LNCaP clone FGC (cell line): Measurements from ENCODE around the gene GRK4.
"Not testable (repeated sequence)": the region's sequence is repeated elsewhere in the genome, so short reads cannot be mapped to it uniquely, and the experiment has no call there.

Source experiments
- DNase-seq: peaks from one replicate; pipeline ENCODE4 v3.0.0-alpha.2; 2011; ENCODE audit warnings: low read depth
- H3K4me3 ChIP-seq: 2 replicates; pipeline ENCODE4 v1.5.1; 2011; ENCODE audit warnings: mild to moderate bottlenecking, low read depth, low read length, control low read depth
- TF ChIP-seq, protein P1 (sequence below): IDR thresholded peaks from 2 replicates; pipeline ENCODE4 v1.5.1; 2012; ENCODE audit warnings: mild to moderate bottlenecking; ENCODE audit not compliant: control insufficient read depth, insufficient read depth; ENCODE audit errors: extremely low read depth

The GRK4 gene

DNA sequence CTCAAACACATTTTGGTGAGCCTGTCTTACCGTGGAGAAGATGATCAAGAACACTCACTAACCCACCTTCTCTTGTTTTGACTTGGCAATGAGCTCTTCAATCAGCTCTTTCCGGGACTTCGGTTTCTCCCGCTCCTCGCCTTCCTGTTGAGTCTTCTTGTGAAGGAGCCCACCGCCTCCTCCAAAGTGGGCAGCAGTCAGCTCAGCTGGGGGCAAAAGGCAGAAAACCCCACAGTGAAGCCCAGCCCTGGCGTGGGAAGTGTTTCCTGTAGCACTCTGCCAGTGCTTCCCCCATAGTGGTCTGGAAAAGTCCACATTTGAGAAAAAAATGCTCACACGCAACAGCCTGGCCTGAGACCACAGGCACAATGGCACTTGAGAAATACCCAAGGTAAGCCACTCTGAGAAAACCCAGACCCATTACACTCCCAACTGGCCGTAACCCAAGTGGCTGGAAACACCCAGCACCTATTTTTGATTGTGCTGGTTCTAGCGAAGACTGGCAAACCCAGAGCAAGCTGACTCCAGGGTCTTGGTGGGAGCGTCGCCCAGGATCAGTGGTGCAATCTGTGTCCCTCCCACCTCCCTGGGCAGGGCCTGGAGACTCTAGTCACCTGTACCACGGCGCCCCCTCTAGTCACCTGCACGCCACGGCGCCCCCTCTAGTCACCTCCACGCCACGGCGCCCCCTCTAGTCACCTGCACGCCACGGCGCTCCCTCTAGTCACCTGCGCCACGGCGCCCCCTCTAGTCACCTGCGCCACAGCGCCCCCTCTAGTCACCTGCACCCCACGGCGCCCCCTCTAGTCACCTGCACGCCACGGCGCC, 8.8 kb upstream of the GRK4 start:
- H3K4me3 ChIP-seq, result no peak overlapping the region
- TF ChIP-seq, protein P1, sequence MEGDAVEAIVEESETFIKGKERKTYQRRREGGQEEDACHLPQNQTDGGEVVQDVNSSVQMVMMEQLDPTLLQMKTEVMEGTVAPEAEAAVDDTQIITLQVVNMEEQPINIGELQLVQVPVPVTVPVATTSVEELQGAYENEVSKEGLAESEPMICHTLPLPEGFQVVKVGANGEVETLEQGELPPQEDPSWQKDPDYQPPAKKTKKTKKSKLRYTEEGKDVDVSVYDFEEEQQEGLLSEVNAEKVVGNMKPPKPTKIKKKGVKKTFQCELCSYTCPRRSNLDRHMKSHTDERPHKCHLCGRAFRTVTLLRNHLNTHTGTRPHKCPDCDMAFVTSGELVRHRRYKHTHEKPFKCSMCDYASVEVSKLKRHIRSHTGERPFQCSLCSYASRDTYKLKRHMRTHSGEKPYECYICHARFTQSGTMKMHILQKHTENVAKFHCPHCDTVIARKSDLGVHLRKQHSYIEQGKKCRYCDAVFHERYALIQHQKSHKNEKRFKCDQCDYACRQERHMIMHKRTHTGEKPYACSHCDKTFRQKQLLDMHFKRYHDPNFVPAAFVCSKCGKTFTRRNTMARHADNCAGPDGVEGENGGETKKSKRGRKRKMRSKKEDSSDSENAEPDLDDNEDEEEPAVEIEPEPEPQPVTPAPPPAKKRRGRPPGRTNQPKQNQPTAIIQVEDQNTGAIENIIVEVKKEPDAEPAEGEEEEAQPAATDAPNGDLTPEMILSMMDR, result no peak; the same call in 1 of the 2 replicates
- no peak for DNase-seq

DNA sequence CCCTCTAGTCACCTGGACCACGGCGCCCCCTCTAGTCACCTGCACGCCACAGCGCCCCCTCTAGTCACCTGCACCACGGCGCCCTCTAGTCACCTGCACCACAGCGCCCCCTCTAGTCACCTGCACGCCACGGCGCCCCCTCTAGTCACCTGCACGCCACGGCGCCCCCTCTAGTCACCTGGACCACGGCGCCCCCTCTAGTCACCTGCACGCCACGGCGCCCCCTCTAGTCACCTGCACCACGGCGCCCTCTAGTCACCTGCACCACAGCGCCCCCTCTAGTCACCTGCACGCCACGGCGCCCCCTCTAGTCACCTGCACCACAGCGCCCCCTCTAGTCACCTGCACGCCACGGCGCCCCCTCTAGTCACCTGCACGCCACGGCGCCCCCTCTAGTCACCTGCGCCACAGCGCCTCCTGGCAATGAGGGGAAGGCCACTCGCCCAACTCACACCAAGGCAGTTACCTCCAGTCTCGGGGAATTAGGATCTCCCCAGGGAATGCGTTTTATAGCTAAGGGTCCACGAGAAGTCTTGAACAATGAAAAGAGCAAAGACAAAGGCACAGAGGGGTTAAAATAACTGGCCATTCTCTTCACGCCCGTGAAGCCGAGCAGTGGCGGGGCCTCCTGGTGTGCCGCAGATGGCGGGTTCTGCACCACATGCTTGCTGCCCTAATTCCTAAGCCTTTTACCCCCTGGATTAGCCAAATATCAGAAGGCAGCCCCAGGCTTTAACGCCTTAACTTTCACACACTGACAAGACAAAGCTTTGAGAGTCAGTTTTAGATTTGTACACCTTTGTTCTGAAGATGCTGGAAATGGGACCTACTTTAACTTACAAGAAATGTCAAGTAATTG, 8.0 kb upstream of the GRK4 start:
- not testable (repeated sequence) for H3K4me3 ChIP-seq, DNase-seq

DNA sequence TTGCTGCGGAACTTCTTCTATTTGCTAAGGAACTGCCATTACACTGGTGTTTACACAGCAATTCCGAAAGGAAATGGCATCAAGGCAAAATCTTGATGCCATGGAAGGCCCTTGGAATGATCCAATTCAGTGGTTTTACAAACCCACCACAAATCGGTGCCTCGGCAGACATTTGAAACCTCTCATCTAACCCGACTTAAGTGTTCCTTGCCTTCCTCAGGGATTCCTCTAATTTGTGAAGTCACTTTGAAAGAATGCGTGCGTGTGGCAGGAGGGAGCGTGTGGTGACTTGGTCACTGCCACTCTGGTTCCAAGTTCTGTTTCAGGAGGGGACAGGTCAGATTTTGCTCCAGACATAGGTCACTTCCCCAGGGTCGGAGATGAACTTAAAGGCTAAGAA, 4.9 kb upstream of the GRK4 start:
- H3K4me3 ChIP-seq, result peak overlapping the region; percentile 24
- TF ChIP-seq, protein P1, result no peak
- no peak for DNase-seq

More for the DNA sequence above, 8.0 kb upstream of the GRK4 start:
- TF ChIP-seq, protein P1, result peak; percentile 19; the same call in 1 of the 2 replicates

DNA sequence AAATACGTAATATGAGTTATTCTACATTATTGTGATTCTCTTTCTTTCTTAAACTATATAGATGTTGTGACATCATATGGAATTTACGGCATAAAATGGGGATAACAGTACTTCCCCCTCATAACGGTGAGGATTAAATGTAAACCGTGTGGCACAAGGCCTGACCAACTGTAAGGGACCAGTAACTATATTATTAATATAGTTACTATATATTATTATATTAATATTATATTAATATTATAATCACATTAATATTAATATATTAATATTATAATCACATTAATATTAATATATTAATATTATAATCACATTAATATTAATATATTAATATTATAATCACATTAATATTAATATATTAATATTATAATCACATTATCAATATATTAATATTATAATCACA, 2.9 kb upstream of the GRK4 start:
- DNase-seq, H3K4me3 ChIP-seq: not testable (repeated sequence)

DNA sequence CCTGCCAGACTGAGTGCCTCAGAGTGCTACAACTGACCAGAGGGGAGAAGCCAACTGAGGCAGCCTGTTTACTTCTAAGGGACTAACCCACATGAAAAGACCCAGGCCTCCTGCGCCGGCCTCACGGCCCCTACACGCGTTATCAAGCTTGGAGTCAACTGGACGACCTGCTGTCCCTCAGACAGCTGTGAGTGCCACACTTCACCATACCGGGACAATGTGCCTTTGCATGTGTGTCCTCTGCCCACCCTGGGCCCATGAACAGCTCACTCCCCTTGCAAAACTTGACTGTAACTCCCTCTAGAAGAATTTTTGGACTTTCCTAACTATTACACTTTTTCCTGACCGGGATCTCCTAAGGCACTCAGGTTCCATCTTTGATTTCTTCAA, 2.0 kb upstream of the GRK4 start:
- peak overlapping the region; percentile 96 for H3K4me3 ChIP-seq
- no peak for DNase-seq
- TF ChIP-seq, protein P1, result no peak

DNA sequence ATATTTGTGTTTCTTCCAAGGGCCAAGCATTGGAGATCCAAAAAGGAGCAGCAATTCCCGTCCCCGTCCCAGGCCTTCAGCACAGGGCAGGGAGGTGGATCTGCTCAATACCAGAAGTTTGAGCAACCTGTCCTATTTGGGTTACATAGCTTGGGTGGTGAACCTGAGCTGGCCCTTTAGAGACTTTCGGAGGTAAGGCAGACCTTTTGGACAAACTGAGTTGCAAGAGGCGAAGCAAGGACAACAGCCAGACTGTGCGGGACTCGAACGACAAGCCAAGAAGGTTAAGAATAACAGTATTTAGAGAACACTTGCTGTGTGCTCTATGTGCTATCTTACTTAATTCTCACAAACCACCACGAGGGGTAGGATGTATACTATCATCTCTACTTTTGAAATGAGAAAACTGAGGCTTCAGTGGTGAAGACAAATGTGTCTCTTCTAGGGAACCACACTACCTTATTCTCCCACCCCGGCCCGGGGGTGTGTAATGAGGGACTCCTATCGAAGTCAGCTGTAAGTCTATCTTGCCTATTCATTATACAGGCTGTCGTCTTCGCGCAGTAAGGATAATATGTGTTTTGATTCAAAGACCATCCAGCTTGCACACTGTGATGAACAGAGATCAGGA, 1.4 kb upstream of the GRK4 start:
- no peak for DNase-seq
- peak overlapping the region; percentile 96 for H3K4me3 ChIP-seq
- TF ChIP-seq, protein P1, result no peak
